KOPT-K1 (cell line): ENCODE measurements around the gene SNX33.

Experiments used
- H3K27ac ChIP-seq: fragments of 200-600 bp; sonication (generic); 2 replicates; pipeline ENCODE4 v1.5.1; 2016; ENCODE audit warnings: antibody characterized with exemption, mild to moderate bottlenecking, low read depth, low read length; ENCODE audit not compliant: poor library complexity, severe bottlenecking
- H3K36me3 ChIP-seq: fragments of 200-600 bp; sonication (generic); 2 replicates; pipeline ENCODE4 v1.5.1; 2017; ENCODE audit warnings: antibody characterized with exemption, mild to moderate bottlenecking, low read length, moderate library complexity; ENCODE audit not compliant: insufficient read depth
- H3K9me3 ChIP-seq: fragments of 200-600 bp; sonication (generic); 2 replicates; pipeline ENCODE4 v1.5.1; 2017; ENCODE audit warnings: antibody characterized with exemption, low read length, mild to moderate bottlenecking; ENCODE audit not compliant: insufficient read depth, poor library complexity, severe bottlenecking

SNX33 gene

DNA sequence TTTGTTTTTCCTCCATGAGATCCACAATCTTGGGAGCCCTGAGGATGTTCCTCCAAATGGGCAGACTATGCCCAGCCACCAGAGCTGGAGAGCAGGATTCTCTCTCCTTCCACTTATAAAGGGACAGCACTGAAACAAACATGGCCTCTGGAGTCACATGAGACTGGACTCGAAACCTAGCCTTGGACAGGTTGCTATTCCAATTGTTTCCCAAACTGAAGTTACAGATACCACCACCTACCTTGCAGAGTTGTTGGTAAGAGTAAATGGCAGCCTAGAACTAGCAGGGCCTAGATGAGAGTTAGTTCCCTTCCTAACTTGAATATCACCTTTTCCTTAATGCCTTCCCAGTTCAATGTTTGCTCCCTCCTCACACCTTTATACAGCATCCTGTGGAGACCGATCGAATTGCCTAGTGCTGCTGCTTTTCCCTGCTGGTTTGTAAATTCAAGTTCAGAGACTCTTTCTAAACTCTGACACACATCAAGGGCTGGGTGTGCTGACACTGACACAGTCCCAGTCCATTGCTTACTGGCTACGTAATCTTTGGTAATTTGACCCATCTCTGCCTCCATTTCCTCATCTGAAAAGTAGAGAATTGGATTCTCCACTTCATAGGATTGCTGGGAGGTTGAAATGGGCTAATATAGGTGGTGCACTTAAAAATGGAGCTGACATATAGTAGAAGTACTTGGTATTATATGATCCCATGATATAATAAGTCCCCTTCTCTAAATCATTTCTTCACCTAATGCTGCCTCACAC lies 10.3 kb upstream of the SNX33 start:
- no peaks in the 10 kb centered on the region for H3K9me3 ChIP-seq
- peaks cover 20% of the 10 kb centered on the region for H3K36me3 ChIP-seq
- H3K27ac ChIP-seq = no peak overlapping the region

DNA sequence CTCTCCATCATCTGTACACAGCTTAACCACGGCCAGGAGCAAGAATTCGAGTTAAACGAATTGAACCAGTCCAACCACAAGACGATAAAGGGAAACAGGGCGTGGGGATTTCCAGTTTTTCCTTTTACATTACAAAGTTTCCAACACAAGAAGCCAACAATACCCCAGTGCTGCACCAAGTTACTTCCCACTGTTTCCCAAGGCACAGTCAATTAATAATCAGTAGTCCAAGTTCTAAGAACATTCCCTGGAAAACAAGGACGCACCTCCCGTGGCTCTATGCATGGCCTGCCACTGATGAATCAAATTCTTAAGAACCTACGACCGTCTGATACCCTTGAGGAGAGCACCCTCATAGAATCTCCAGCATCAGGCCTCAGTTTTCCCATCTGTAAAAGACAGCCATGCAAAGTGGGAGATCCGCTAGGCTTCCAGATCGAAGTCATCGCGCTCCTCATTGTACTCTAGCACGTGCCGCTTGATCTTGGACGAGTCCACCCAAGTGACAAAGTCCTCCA lies 8.5 kb upstream of the SNX33 start:
- Histone ChIP-seq H3K27ac (peak overlapping the region; percentile 91), H3K9me3 (no peaks in the 10 kb centered on the region), H3K36me3 (peaks cover 20% of the 10 kb centered on the region)

DNA sequence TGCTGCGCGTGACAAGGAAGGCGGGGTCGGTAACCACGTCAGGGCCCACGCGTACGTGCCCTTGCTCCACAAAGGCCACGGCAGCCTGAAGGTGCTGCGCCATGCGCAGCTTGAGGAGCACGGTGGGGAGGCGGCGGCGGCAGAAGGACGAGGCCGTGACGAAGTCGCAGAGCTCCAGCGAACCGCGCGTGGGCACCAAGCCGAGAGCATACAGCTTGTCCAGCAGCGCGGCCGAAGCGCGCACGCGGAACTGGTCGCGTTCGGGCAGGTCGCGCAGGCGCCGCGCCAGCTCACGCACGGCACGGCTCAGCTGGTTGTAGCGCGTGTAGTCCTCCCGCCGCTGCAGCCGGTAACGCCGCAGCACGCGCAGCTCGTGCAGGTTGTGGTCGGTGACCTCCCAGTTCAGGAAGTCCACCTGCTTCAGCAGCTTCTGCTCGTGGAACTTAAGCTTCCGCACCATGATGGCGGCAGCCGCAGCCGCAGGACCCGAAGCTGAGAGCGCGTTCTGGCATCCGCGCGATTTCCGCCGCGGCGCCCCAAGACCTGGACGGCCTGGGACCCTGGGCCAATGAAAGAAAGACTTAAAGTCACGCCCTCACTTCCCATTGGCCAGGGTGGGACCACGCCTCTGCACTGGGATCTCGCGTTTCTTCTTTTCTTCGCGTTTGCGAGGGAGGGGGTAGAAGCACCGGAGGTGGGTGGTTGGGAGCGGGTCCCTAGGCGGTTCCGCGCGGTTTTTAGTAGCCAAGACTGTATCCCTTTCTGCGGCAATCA lies 7.8 kb upstream of the SNX33 start, which contains the start of gene IMP3:
TSS of gene IMP3 (minus strand) at position 516 of the 774 bp plus-strand sequence. CDS start at position 460, 56 bp downstream.
- Histone ChIP-seq H3K36me3 (peaks cover 20% of the 10 kb centered on the region), H3K9me3 (no peaks in the 10 kb centered on the region), H3K27ac (peak within 1 kb of the TSS; percentile 91)

DNA sequence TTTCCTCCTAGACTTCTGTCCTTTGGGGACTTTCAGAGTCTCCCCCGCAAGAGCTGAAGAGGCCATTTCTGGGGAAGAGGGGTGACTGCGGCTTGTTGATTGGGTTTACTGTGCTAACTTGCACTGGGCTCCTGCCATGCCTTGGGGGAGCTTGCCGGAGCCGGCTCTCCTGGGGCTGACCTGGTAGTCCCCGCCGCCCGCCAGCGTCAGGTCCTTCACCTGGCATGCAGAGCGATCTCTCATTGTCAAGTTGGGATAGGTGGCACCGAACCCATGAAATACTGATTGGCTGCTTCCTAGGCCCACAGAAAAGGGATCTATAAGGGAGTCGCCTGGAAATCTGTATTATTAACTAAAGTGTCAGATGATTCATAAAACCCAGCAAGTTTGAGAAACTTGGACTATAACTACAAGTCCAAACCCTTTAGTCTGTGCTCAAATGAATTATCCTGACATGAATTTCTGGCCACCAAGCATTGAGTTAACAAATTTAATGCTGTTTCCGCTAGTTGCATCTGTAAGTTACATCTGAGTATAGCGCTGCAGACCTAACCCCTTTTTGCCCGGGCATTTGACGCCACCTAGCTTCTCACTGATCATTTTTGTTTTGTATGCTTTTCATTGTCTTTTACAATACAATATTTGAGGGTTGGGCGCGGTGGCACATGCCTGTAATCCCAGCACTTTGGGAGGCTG lies 7.1 kb upstream of the SNX33 start:
- Histone ChIP-seq H3K36me3 (peaks cover 20% of the 10 kb centered on the region), H3K27ac (peak overlapping the region; percentile 91), H3K9me3 (no peaks in the 10 kb centered on the region)

DNA sequence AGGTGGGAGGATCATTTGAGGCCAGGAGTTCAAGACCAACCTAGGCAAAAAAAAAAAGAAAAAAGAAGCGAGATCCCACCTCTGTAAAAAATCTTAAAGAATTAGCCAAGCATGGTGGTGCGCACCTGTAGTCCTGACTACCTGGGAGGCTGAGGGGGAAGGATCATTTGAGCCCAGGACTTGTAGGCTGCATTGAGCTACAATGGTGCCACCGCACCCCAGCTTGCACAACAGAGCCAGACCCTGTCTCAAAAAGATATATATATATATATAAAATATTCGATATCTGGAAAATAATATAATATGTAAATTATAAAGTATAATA lies 6.6 kb upstream of the SNX33 start:
- Histone ChIP-seq H3K9me3 (no peaks in the 10 kb centered on the region), H3K27ac (peak overlapping the region; percentile 91), H3K36me3 (peaks cover 20% of the 10 kb centered on the region)

DNA sequence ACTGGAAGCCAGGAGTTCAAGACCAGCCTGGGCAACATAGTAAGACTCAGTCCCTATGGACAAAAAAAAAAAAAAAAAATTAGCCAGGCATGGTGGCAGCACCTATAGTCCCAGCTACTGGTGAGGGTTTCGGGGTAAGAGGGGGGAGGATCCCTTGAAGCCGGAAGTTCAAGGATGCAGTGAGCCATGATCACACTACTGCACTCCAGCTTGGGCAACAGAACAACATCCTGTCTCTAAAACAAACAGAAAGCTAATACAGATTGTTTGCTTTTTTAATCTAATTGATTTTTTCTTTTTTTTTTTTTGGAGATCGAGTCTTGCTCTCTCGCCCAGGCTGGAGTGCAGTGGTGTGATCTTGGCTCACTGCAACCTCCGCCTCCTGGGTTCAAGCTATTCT lies 6.1 kb upstream of the SNX33 start:
- Histone ChIP-seq H3K36me3 (peaks cover 20% of the 10 kb centered on the region), H3K9me3 (no peaks in the 10 kb centered on the region), H3K27ac (no peak overlapping the region)

DNA sequence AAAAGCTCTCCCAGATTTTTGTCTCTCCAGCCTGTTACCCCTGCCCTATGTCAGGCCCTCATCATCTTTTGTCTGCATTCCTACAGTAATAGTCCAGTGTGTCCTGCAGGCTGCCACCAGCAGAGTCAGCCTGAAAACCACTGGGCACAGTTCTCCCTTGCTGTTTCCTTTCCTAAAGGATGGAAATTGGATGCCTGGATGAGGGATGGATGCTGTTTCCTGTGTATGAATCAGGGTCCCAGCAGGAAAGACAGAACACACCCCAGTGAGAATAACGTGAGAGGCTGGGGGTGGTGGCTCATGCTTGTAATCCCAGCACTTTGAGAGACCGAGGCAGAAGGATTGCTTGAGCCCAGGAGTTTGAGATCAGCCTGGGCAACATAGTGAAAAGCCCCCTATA lies 3.3 kb upstream of the SNX33 start:
- Histone ChIP-seq H3K9me3 (no peaks in the 10 kb centered on the region), H3K27ac (no peak overlapping the region), H3K36me3 (no peaks in the 10 kb centered on the region)

DNA sequence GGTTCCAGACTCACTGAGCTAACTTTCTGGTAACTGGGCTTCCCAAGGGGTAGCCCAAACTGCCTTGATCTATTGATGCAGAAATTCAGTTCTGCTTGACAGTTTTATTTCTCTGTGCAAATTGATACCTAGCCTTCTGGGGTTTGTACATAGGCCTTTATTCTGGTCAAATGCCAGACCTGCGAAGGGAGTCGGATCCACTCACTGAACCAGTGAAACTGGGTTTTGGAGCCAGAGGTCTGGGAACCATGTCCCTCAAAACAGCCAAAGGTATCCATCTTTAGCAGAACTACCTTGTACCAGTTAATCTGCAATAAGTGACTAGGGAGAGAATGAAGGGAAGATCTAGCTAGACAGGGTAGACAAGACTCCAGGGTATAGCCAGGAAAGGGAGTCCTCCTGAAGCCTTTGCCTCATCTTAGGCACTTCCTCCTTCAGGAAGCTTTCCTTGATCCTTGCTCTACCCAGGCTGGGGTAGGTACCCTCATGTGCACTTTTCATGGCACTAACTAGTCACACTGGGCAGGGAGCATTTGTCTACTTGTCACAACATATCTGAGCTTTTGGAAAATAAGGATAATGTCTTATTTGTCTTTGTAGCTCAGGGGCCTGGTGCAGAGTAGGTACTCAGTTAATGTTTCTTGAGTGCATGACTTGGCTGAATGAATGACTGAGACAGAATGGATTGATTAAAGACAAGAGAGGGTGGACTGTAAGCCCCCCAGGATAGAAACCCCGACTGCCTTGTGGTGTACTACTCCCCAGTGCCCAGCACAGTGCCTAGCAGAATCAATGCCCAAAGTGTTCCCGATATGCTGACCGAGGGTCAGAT lies 1.4 kb upstream of the SNX33 start:
- Histone ChIP-seq H3K36me3 (no peaks in the 10 kb centered on the region), H3K27ac (no peak overlapping the region), H3K9me3 (no peaks in the 10 kb centered on the region)

DNA sequence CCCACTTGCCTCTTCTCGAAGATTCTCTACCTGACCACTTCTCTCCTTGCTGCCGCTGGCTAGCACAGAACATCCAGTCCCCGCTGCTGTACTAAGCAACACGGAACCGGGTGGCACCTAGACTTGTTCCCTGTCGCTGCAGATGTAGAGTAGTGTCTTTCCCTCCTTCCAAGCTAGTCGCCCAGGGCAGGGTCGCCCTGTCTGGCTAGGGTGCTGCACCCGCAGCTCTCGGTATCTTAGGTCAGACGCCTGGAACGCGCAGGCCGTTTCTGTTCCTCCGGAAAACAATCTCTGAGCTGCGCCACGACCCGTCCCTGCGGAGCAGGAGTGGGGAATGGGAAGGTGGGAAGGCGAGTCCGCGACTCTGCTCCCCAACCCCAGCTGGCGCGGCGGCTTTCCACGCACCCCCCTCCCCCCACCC lies 758 bp upstream of the SNX33 start:
- peak overlapping the region; percentile 35 for H3K27ac ChIP-seq
- H3K9me3 ChIP-seq = no peaks in the 10 kb centered on the region
- H3K36me3 ChIP-seq = no peaks in the 10 kb centered on the region

DNA sequence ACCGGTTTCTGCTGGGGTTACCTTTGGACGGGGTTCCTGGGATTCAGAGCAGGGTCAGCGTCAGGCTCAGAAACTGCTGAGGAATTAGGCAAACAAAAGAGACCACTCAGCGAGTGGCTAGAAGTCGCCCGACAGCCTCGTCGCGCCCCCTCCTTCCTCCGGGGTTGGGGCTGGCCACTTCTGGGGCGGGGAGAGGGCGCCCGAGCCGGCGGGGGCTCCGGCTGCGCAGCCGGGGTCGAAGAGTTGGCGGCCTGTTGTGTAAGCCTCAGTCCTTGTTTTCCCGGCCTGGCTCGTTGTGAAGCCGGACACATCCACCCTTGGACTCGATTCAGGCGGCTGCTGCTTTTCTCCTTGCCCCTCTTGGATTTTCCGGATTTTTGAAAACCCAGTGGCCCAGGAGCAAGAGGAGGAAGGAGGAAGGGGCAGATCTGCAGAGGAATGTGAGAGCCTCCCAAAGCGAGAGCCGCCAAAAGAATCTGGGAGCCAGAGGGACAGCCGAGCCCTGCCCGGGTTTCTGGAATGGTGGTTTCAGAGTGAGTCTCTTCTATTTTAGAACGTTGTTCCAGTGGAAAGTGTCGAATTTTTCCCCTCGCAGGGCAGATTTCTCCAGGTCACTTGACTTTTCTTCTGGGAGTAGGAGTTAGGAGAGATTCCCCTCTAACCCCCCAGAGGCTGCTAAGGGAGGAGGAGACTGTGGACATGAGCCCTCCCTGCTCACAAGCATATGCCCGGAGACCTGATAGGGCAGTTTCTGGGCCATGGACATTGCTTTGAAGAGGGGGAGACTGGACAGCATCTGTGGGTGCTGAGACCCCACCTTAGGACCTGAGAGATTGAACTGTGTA lies 666 bp downstream of the SNX33 start:
- Histone ChIP-seq H3K27ac (no peak overlapping the region), H3K9me3 (no peaks in the 10 kb centered on the region), H3K36me3 (no peaks in the 10 kb centered on the region)

DNA sequence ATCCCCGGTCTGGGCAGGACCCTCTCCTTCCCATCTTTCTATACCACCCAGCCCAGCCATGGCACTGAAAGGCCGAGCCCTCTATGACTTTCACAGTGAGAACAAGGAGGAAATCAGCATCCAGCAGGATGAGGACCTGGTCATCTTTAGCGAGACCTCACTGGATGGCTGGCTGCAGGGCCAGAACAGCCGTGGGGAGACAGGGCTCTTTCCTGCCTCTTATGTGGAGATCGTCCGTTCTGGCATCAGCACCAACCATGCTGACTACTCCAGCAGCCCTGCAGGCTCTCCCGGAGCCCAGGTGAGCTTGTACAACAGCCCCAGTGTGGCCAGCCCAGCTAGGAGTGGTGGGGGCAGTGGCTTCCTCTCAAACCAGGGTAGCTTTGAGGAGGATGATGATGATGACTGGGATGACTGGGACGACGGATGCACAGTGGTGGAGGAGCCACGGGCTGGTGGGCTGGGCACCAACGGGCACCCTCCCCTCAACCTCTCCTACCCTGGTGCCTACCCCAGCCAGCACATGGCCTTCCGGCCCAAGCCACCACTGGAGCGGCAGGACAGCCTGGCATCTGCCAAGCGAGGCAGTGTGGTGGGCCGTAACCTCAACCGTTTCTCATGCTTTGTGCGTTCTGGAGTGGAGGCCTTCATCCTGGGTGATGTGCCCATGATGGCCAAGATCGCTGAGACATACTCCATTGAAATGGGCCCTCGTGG lies 1.5 kb downstream of the SNX33 start:
- Histone ChIP-seq H3K27ac (no peak overlapping the region), H3K36me3 (no peaks in the 10 kb centered on the region), H3K9me3 (no peaks in the 10 kb centered on the region)

DNA sequence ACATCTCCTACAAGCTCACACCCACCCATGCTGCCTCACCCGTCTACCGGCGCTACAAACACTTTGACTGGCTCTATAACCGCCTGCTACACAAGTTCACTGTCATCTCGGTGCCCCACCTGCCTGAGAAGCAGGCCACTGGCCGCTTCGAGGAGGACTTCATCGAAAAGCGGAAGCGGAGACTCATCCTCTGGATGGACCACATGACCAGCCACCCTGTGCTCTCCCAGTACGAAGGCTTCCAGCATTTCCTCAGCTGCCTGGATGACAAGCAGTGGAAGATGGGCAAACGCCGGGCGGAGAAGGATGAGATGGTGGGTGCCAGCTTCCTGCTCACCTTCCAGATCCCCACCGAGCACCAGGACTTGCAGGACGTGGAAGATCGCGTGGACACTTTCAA lies 2.1 kb downstream of the SNX33 start:
- Histone ChIP-seq H3K9me3 (no peaks in the 10 kb centered on the region), H3K27ac (no peak overlapping the region), H3K36me3 (no peaks in the 10 kb centered on the region)
